GM23338 (cell line): ENCODE measurements around the gene OBP2A. TPM values are rescaled to one million over a fixed set of nuclear protein-coding genes. Genes with fewer than 3 reads are reported as not detected.

Source experiments
- ATAC-seq: fragments of 200-7000 bp; cut with Tn5 transposase; 3 replicates; pipeline ENCODE4 v1.9.1; 2020
- DNase-seq: peaks from one replicate; pipeline ENCODE4 v3.0.0-alpha.2; 2015; ENCODE audit warnings: low spot score
- H2AFZ ChIP-seq: fragments of 200-600 bp; sonication (generic); 2 replicates; pipeline ENCODE4 v1.8.0; 2016; ENCODE audit warnings: antibody characterized with exemption, mild to moderate bottlenecking, moderate library complexity
- H3F3A ChIP-seq: fragments of 200-600 bp; sonication (generic); replicated peaks from 2 replicates; pipeline ENCODE4 v1.8.0; 2017; ENCODE audit warnings: antibody characterized with exemption, mixed run types, low read depth
- H3K27ac ChIP-seq: fragments of 200-600 bp; sonication (generic); 2 replicates; pipeline ENCODE4 v1.6.1; 2016; ENCODE audit warnings: low read depth
- H3K27me3 ChIP-seq: fragments of 200-600 bp; sonication (generic); 2 replicates; pipeline ENCODE4 v1.8.0; 2016; ENCODE audit warnings: mild to moderate bottlenecking, mixed run types, moderate library complexity; ENCODE audit not compliant: insufficient read depth
- H3K36me3 ChIP-seq: fragments of 200-600 bp; sonication (generic); 2 replicates; pipeline ENCODE4 v1.8.0; 2016; ENCODE audit warnings: mild to moderate bottlenecking; ENCODE audit not compliant: insufficient read depth
- H3K4me1 ChIP-seq: fragments of 200-600 bp; sonication (generic); 2 replicates; pipeline ENCODE4 v1.8.0; 2016; ENCODE audit warnings: mild to moderate bottlenecking, moderate library complexity; ENCODE audit not compliant: insufficient read depth
- H3K4me2 ChIP-seq: fragments of 200-600 bp; sonication (generic); 2 replicates; pipeline ENCODE4 v1.7.1; 2017; ENCODE audit warnings: mixed run types
- H3K4me3 ChIP-seq: fragments of 200-600 bp; sonication (generic); 2 replicates; pipeline ENCODE4 v1.6.1; 2016; ENCODE audit warnings: mixed run types
- H3K79me2 ChIP-seq: fragments of 200-600 bp; sonication (generic); replicated peaks from 2 replicates; pipeline ENCODE4 v1.8.0; 2017; ENCODE audit warnings: mild to moderate bottlenecking; ENCODE audit not compliant: insufficient read depth
- H3K9me2 ChIP-seq: fragments of 200-600 bp; sonication (generic); 2 replicates; pipeline ENCODE4 v1.8.0; 2017; ENCODE audit not compliant: insufficient read depth
- H4K20me1 ChIP-seq: fragments of 200-600 bp; sonication (generic); replicated peaks from 2 replicates; pipeline ENCODE4 v1.8.0; 2017; ENCODE audit warnings: mild to moderate bottlenecking; ENCODE audit not compliant: insufficient read depth
- H3K27ac Mint-ChIP-seq: 2 replicates; pipeline ENCODE4 v1.8.0; 2020; ENCODE audit warnings: inconsistent platforms, mild to moderate bottlenecking, moderate library complexity, mixed read lengths
- H3K27me3 Mint-ChIP-seq: 3 replicates; pipeline ENCODE4 v1.8.0; 2022; ENCODE audit warnings: low read depth, mild to moderate bottlenecking, moderate library complexity, mixed read lengths, inconsistent platforms; ENCODE audit not compliant: insufficient read depth, poor library complexity
- H3K36me3 Mint-ChIP-seq: 3 replicates; pipeline ENCODE4 v1.8.0; 2021; ENCODE audit warnings: low read depth, mild to moderate bottlenecking, inconsistent platforms, moderate library complexity, mixed read lengths
- H3K4me1 Mint-ChIP-seq: 3 replicates; pipeline ENCODE4 v1.8.0; 2020; ENCODE audit warnings: mild to moderate bottlenecking, inconsistent platforms, mixed read lengths
- H3K4me3 Mint-ChIP-seq: 3 replicates; pipeline ENCODE4 v1.8.0; 2021; ENCODE audit warnings: moderate library complexity, mild to moderate bottlenecking, inconsistent platforms, mixed read lengths
- H3K9me3 Mint-ChIP-seq: 3 replicates; pipeline ENCODE4 v1.8.0; 2020; ENCODE audit warnings: moderate library complexity, mild to moderate bottlenecking, inconsistent platforms, mixed read lengths
- EZH2phosphoT487 ChIP-seq: fragments of 200-600 bp; sonication (generic); IDR thresholded peaks from one replicate; pipeline ENCODE4 v1.8.1; 2018; ENCODE audit warnings: antibody characterized with exemption; ENCODE audit not compliant: unreplicated experiment
- JUNB ChIP-seq: IDR thresholded peaks from one replicate; pipeline ENCODE4 v1.6.1; 2016; ENCODE audit warnings: antibody characterized with exemption; ENCODE audit not compliant: unreplicated experiment
- STAT1 ChIP-seq: IDR thresholded peaks from one replicate; pipeline ENCODE4 v1.6.1; 2016; ENCODE audit warnings: antibody characterized with exemption; ENCODE audit not compliant: unreplicated experiment
- ZNF331 ChIP-seq: fragments of 250-450 bp; sonication (Bioruptor Pico); IDR thresholded peaks from 2 replicates; pipeline ENCODE4 v1.5.0; 2020; ENCODE audit warnings: low read depth, mild to moderate bottlenecking, moderate library complexity
- polyA plus RNA-seq: library from polyadenylated mRNA; unstranded; fragments of >200 nt; fragmentation: Nextera tagmentation; extraction: Ambion mirVana; gene quantifications from 2 replicates; pipeline ENCODE4 v1.2.1, GENCODE V29; 2016
- total RNA-seq: library from RNA; depleted of rRNA; stranded (reverse); fragments of >200 nt; shearing (Covaris generic); gene quantifications from 2 replicates; pipeline ENCODE4 v1.2.3, GENCODE V29; 2014
- TF ChIP-seq, protein P1 (sequence below): fragments of 250-450 bp; sonication (Bioruptor Pico); IDR thresholded peaks from 2 replicates; pipeline ENCODE4 v1.5.0; 2020; ENCODE audit warnings: mild to moderate bottlenecking, moderate library complexity

The OBP2A gene
- total and polyA plus RNA-seq, 2 experiments from 2014 or later = not detected

DNA sequence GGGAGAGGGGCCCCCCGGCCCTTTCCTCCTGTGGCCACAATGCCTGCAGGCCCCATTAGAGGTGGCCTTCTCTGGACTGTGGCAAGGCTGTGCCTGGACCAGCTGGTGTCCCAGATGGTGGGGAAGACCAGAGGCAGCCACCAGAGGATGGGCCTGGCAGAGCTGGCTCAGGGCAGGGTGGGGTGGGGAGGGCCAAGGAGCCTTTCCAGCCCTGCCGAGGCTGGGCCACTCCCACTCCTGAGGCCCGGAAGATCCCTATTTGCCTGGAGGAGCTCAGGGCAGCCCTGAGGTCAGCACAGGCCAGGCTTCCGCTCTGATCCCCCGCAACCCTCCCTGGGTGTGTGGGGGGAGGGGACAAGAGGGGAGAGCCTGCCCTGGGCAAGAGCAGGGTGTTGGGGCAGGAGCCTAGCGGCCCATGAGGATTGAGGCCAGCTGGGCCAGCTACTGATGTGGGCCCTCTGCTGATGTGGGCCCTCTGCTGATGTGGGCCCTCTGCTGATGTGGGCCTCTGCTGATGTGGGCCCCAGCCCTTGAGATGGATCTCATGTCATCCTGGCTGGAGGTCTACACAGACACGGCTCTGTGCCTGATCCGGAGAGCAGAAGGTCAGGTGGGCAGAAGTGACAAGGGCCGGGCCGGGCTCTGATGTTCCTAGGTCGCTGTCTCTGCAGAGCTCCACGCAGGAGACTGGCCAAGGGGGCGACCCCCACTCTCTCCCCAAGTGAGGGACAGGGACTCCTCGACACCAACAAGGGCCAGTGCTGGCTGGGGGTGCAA lies 39.4 kb upstream of the OBP2A start (continued):
- TF ChIP-seq ZNF331 (CRISPR knock-in tag) (no peak), EZH2phosphoT487 (no peak), JUNB (no peak)
- TF ChIP-seq, protein P1, sequence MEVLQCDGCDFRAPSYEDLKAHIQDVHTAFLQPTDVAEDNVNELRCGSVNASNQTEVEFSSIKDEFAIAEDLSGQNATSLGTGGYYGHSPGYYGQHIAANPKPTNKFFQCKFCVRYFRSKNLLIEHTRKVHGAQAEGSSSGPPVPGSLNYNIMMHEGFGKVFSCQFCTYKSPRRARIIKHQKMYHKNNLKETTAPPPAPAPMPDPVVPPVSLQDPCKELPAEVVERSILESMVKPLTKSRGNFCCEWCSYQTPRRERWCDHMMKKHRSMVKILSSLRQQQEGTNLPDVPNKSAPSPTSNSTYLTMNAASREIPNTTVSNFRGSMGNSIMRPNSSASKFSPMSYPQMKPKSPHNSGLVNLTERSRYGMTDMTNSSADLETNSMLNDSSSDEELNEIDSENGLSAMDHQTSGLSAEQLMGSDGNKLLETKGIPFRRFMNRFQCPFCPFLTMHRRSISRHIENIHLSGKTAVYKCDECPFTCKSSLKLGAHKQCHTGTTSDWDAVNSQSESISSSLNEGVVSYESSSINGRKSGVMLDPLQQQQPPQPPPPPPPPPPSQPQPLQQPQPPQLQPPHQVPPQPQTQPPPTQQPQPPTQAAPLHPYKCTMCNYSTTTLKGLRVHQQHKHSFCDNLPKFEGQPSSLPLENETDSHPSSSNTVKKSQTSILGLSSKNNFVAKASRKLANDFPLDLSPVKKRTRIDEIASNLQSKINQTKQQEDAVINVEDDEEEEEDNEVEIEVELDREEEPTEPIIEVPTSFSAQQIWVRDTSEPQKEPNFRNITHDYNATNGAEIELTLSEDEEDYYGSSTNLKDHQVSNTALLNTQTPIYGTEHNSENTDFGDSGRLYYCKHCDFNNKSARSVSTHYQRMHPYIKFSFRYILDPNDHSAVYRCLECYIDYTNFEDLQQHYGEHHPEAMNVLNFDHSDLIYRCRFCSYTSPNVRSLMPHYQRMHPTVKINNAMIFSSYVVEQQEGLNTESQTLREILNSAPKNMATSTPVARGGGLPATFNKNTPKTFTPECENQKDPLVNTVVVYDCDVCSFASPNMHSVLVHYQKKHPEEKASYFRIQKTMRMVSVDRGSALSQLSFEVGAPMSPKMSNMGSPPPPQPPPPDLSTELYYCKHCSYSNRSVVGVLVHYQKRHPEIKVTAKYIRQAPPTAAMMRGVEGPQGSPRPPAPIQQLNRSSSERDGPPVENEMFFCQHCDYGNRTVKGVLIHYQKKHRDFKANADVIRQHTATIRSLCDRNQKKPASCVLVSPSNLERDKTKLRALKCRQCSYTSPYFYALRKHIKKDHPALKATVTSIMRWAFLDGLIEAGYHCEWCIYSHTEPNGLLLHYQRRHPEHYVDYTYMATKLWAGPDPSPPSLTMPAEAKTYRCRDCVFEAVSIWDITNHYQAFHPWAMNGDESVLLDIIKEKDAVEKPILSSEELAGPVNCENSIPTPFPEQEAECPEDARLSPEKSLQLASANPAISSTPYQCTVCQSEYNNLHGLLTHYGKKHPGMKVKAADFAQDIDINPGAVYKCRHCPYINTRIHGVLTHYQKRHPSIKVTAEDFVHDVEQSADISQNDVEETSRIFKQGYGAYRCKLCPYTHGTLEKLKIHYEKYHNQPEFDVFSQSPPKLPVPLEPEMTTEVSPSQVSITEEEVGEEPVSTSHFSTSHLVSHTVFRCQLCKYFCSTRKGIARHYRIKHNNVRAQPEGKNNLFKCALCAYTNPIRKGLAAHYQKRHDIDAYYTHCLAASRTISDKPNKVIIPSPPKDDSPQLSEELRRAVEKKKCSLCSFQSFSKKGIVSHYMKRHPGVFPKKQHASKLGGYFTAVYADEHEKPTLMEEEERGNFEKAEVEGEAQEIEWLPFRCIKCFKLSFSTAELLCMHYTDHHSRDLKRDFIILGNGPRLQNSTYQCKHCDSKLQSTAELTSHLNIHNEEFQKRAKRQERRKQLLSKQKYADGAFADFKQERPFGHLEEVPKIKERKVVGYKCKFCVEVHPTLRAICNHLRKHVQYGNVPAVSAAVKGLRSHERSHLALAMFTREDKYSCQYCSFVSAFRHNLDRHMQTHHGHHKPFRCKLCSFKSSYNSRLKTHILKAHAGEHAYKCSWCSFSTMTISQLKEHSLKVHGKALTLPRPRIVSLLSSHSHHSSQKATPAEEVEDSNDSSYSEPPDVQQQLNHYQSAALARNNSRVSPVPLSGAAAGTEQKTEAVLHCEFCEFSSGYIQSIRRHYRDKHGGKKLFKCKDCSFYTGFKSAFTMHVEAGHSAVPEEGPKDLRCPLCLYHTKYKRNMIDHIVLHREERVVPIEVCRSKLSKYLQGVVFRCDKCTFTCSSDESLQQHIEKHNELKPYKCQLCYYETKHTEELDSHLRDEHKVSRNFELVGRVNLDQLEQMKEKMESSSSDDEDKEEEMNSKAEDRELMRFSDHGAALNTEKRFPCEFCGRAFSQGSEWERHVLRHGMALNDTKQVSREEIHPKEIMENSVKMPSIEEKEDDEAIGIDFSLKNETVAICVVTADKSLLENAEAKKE (CRISPR knock-in tag) = no peak

DNA sequence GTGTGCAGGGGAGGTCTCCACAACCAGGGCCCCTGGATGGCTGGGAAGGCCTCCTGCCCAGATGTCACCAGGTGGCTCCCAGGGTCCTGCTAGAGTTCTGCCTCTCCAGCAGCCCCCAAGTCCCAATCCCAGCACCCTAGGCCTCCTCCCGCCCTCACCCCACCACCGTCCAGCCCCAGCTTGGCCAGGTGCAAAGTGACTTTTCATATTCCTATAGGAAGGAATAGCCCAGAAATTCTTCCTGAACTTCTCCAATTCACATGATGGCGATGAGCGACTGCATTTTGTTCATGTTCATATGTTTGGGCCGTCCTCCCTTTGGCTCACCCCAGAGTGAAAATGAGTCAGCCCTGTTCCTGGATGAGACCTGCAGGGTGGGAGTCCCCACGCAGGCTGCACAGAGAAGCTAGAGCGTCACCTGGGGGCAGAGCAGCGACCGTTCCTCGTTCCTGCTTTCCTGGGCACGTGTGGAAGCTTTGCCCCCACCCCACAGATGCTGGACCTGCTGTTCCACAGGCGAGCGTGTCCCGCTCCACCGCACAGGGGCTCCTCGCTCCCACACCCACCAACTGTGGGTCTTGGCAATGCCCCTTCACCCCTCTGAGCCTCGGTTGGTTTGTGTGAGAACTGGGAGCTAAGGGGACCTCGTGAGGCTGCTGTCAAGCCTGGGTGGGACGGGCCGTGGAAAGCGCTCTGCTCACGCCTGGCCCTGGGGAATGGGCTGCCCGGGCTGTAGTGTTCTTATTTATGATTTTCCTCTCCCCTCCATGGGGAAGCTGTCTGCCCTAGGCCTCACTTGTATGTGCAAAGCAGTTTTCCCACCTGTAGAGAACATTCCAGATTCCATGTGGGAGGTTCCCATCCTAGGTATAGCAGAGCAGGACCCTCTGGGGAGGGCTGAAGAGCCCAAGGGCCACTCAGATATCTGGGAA lies 38.6 kb upstream of the OBP2A start:
- H3K27ac Mint-ChIP-seq = no peak overlapping the region
- H3K9me3 Mint-ChIP-seq = no peaks in the 10 kb centered on the region; the same call in 2 of the 3 replicates
- peaks cover 9% of the 10 kb centered on the region for H3K27me3 Mint-ChIP-seq
- ATAC-seq (no peak), DNase-seq (no peak)
- no peaks in the 10 kb centered on the region for H3K4me1 ChIP-seq
- no peak overlapping the region for H3K4me3 ChIP-seq
- no peak for TF ChIP-seq STAT1
- no peak for TF ChIP-seq ZNF331 (CRISPR knock-in tag)
- TF ChIP-seq JUNB = no peak
- H3K4me2 ChIP-seq = no peak overlapping the region
- H3K4me1 Mint-ChIP-seq = peaks cover 4% of the 10 kb centered on the region; the same call in 2 of the 3 replicates
- 0 out of 2 replicates have a peak, but pooled peaks cover 3% of the 10 kb centered on the region for H3K79me2 ChIP-seq
- no peaks in the 10 kb centered on the region for H4K20me1 ChIP-seq
- no peak overlapping the region for H3K4me3 Mint-ChIP-seq
- H3K36me3 Mint-ChIP-seq = peaks cover 29% of the 10 kb centered on the region
- no peaks in the 10 kb centered on the region for H3F3A ChIP-seq
- no peak overlapping the region for H2AFZ ChIP-seq
- no peaks in the 10 kb centered on the region for H3K27me3 ChIP-seq
- H3K9me2 ChIP-seq = no peaks in the 10 kb centered on the region
- H3K36me3 ChIP-seq = 0 out of 2 replicates have a peak, but pooled peaks cover 4% of the 10 kb centered on the region
- H3K27ac ChIP-seq = no peak overlapping the region
